GM19025 (cell line): ENCODE data around the gene FXYD4.

ENCODE experiments used
- ATAC-seq: cut with Tn5 transposase; IDR thresholded peaks from one replicate; pipeline ENCODE4 v1.9.1; 2021; ENCODE audit warnings: mild to moderate bottlenecking, low read depth, moderate library complexity; ENCODE audit not compliant: unreplicated experiment

Gene FXYD4

DNA sequence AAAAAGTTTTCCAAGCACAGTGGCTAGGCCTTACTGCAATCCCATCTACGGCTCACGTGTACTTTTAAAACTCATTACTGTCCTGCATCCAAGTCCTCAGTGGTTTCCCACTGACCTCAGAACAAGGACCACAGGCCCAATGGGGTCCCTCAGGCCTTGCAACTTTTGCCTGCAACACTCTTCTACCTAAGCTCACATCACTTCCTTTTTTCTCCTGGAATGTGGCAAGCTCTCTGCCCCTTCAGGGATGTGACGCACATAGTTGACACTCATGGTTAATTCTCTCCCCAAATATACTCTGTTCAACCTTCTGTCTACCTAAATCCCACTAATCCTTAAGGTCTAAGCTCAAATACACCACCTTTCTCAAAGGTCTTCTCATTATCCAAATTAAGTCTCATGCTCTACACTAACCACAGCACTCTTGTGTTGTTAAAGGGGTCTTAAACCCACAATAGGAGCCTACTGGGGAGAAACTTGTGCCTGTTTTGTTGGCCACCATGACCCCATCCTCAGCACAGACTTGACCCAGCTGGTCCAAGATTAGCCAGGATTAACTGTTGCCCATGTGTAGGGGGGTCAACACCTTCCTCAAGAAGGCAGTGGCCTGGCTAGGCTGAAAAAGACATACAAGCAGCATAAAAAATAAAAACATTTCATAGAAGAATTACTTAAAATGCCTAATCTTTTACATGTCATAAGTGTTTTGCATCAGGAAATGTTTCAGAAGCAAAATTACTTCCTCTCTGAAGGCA is 22.3 kb downstream of the FXYD4 start:
- ATAC-seq: no peak

- ATAC-seq: no peak
Measured at GRCh38 chr10:43394868-43395267, 23.4 kb downstream of the FXYD4 start.

DNA sequence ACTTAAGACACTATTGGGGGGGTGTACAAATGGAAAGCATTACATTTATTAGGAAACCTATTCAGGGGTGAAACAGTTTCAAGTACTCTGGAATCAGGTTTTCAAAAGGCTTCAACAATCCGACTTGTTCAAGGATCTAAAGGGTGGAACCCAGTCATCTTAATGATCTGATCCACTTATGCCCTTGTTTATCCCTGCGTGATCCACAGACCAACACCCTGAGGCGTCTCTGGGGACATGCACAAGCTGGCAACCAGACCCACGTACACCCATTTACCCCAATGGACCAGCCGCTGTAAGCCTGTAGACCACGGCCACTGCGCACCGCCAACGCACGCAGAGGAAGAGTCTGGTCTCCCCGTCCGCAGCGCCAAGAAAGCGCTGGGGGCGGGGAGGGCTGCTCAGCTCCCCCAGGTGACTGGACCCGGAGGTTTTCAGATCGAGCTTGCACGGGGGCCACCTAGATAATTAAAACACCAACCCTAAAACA is 24.2 kb downstream of the FXYD4 start:
- no peak for ATAC-seq

DNA sequence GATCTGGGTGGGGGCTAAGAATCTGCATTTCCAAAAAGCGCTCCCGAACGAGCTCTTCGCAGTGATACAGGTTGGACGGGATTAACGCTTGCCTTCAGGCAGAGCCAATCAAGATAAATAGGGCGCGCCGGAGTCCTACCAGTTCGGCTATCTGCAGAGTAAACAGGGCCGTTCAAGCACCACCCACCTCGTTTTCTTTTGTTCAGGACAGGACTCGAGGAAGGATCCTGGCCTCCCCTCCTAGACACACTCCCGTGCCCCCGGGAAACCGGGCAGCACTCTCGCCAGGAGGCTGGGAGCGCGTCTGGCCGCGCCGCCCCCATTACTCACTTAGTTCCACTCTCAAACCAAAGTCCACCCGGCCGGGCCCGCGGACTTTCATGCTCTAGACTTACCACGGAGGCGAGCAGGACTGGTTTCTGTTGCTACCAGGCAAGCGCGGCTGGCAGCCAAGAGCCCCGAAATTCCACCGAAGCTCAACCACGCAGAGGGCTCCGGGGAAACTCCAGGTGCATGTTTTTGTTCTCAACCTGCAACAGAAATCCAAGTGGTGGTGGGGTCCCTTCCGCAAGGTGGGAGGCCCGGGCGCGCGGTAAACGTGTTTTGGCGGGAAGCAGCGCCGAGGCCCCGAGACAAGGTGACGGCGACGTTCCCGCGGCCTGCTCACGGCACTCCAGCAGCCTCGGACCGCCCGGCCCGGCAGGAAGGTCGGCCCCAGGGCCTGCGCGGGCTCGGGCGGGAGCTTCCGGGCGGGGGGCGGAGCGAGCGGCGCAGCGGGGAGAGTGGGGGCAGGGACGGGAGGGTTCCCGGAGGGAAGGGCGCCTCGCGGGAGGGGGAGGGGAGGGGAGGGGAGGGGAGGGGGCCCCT is 24.9 kb downstream of the FXYD4 start:
- peak; percentile 54 for ATAC-seq

DNA sequence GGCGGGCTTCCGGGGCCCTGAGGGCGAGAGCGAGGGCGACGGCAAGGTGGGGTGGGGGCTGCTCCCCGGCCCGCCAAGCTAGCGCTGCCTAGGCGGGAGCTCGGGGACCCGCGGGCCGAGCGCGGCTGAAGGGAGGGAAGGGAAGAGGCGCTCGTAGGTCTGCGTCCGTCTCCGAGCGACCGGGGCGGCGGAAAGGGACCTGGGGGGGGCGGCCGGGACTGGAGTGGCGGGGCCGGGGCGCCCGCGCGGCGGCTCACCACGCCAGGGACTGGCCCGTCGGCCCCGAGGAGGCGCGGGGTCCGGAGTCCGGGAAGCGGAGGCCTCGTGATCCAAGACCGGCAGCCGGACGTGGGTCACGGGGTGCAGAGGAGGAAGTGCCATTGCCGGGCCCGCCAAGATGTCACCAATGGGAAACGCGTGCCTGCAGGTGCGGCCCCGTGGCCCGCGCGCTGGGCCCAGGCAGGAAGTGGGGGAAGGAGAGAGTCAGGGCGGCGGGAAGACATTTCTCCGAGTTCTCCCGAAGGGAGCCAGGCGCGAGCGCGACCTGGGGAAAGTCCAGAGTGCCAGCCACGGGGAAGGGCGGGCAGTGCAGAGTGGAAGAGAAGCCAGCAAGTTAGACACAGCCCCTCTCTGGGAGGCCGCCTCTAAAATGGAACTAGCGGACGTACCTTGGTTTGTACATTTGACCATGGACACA is 25.6 kb downstream of the FXYD4 start:
- ATAC-seq: peak; percentile 80

DNA sequence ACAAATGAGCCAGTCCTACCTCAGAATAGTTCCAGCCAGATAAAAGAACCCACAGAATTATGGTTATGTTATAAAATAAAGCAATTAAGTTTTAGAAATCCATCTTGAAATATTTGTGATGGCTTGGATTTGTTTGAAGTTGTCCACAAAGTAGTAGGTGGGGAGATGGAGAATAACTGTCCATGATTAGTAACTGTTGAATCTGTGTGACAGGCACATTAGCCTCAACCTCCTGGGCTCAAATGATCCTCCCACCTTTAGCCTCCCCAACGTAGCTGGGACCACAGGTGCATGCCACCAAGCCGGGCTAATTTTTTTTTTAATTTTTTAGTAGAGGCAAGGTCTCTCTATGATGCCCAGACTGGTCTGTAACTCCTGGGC is 27.5 kb downstream of the FXYD4 start:
- ATAC-seq: no peak

DNA sequence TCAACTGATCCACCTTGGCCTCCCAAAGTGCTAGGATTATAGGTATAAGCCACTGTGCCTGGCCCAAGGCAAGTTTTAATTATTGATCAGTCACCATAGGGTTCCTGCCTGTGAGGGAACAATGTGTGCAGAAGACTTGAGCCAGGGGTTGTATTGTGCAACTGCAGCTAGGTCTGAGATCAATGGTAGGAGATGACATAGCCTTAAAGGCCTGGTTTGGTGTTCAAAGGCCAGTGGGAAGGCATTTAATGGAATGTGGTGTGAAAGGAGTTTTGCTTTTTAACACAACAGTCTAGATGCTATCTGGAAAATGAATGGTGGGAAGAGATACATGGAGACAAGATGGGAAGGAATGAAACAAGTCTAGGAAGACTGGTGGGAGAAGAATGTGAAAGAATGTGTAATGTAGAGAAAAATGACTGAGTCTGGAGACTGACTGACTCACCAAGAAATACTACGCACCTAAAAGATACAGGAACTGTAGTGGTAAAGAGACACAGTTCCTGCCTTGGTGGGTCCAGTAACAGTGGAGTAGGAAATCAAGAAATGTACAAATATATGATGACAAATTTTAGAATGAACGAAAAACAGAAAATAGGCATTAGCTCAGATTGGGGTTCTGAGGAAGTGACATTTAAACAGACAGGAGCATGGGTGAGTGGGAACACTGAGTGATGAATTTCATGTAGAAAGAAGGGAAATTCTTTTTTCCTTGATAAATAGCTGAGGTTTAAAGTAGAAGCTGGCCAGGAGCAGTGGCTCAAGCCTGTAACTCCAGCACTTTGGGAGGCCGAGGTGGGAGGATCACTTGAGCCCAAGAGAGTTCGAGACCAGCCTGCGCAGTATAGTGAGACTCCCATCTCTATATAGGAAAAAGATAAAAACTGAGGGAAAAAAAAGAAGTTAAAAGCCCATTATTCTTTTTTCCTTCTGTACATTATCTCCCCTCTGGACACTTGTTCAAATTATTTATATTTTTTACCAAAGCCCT is 28.2 kb downstream of the FXYD4 start:
- ATAC-seq: no peak

GRCh38 chr10:43401627-43402026 is 30.2 kb downstream of the FXYD4 start:
- ATAC-seq: no peak

GRCh38 chr10:43402176-43402575 is 30.7 kb downstream of the FXYD4 start:
- no peak for ATAC-seq

GRCh38 chr10:43402880-43403452 is 31.5 kb downstream of the FXYD4 start:
- ATAC-seq: no peak

DNA sequence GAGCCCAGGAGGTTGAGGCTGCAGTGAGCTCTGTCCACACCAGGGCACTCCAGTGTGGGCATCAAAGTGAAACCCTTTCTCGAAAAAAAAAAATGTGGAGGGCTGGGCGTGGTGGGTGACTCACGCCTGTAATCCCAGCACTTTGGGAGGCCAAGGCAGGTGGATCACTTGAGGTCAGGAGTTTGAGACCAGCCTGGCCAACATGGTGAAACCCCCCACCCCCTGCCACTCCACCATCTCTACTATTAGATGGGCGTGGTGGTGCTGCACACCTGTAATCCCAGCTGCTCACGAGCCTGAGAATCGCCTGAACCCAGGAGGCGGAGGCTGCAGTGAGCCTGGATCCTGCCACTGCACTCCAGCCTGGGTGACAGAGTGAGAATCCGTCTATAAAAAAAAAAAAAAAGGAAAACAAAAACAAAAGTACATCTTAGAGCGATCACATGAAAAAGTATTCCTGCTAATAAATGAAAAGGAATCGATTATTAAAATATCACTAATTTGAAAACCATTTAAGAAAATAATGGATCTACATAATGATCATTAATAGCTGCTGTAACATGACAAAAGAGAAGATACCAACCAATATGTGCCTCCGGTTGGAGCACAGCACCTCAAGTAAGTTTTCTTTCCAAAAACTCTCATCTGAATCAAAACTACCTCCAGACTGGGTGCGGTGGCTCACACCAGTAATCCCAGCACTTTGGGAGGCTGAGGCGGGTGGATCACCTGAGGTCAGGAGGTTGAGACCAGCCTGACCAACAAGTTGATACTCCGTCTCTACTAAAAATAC is 32.7 kb downstream of the FXYD4 start:
- ATAC-seq: no peak

DNA sequence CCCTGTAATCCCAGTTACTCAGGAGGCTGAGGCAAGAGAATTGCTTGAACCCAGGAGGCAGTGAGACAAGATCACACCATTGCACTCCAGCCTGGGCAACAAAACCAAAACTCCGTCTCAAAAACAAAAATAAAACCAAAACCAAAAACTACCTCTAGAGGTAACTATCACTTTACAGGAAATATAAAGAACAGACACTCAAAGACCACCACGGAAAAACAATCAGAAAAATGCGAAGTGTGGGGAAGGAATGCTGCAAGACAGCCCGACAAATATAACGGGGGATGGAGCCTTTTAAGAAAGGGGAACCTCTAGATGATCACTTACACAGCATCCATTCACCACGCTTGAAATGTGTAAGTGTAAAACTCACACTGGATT is 33.3 kb downstream of the FXYD4 start:
- ATAC-seq: no peak

DNA sequence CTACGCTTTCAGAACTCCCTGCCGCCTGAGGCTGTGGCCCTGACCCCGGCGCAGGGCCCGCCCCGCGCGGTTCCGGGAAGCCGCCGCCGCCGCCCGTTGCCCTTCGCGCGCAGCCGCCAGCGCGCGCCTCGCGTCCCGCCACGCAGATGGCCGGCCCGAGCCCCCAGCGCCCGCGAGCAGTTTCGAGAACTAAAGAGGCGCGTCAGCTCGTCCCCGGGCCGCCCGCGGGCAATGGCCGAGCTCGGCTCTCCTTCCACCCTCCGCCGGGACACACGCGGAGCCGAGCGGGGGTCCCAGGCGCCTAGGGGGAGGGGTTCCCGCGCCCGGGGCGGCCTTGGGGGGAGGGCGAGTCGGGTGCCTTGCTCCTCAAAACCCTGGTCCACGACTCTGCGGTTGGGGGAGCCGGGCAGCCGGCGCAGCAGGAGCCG is 35.7 kb downstream of the FXYD4 start:
- peak; percentile 18 for ATAC-seq

DNA sequence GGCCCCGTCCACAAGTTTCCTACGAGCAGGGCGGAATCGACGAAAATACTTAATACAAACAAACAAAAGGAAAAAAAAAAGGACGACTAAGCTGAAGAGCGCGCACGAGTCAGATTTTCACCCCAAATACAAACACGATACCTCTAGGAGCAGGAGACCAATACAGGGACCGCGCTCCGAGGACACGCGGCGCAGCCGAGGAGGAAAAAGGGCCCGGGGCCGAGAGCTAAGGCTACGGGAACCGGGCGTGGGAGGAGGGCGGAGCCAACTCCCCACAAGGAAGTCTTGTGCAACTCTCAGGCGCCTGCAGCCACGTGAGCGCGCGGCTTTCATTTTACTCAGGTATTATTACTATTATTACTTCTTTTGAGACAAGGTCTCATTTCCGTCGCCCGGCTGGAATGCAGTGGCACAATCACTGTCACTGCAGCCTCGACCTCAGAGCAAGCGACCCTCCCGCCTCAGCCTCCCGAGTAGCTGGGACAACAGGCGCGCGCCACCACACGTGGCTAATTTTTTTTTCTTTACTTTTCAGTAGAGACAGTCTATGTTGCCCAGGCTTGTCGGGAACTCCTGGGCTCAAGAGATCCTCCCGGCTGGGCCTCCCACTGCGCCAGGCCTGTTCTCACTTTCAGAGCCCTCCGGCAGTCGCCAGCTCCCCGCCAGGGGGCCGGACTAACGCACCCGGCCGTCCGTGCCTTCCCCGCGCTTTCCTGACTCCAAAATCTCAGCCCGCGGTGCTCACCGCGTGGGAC is 36.3 kb downstream of the FXYD4 start:
- ATAC-seq: peak; percentile 37

DNA sequence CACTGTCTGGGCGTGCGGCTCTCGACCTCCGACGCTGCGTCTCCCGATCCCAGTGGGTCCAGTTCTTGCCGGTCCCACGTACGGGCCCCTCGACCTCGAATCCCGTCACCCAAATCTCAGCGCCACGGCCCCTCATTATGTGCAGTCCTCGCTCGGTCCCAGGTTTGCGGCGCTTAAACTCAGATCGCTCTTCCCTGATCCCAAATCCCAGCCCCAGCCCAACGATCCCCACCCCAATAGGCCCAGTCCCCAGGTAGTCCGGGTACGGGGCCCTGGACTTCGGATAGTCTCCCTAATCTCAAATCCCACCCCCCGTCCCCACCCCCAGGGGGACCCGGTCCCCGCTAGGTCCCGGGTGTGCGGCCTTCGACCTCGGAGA is 36.9 kb downstream of the FXYD4 start:
- ATAC-seq: peak; percentile 0

GRCh38 chr10:43408710-43409384 is 37.4 kb downstream of the FXYD4 start, which contains the start of gene HNRNPF:
Gene HNRNPF, minus strand, starts transcription at chr10:43409186. Its CDS starts 21,302 bp downstream, at chr10:43387884.
- ATAC-seq: peak; percentile 65

DNA sequence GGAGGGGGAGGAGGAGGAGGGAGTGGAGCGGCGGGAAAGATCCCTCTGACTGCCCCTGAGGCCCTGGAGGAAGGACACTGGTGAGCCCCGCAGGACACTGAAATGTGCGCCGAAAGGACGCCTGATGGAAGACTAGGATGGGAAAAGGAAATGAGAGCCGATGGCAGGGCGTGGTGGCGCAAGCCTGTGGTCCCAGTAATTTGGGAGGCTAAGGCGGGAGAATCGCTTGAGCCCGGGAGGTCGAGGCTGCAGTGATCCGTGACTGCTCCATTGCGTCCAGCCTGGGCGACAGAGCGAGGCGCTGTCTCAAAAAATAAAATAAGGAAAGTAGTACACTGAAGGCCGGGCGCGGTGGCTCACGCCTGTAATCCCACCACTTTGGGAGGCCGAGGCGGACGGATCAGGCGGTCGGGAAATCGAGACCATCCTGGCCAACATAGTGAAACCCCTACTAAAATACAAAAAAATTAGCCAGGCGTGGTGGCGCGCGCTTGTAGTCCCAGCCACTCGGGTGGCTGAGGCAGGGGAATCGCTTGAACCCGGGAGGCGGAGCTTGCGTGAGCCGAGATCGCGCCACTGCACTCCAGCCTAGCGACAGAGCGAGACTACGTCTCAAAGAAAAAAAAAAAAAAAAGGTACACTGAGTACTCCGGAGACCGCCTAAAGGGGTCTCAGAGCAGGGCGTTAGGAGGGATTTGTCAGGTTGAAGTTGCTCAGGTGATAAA is 38.1 kb downstream of the FXYD4 start:
- no peak for ATAC-seq
